HepG2 (cell line): ENCODE data around the gene CAMTA1. TPM values are rescaled to one million over a fixed set of nuclear protein-coding genes. Genes with fewer than 3 reads are reported as not detected.

Source experiments
- ATAC-seq: fragments of 200-7000 bp; cut with Tn5 transposase; 3 replicates; pipeline ENCODE4 v1.9.1; 2020; ENCODE audit warnings: mild to moderate bottlenecking, moderate library complexity
- BruUV-seq: library from RNA; stranded (reverse); fragments of 400-500 nt; replicated peaks from 2 replicates; lab custom pipeline; 2021; lab: Mats Ljungman, UMichigan
- CTCF ChIA-PET: fragments of 300-600 bp; formaldehyde crosslinking; extraction: SDS; loops from one replicate; lab custom pipeline; 2021; ENCODE audit warnings: low total read pairs, inconsistent platforms, low intra/inter-chr PET ratio; lab: Yijun Ruan, JAX
- POLR2A ChIA-PET: fragments of 350-600 bp; sonication (Branson Sonifier 250); formaldehyde crosslinking; loops from one replicate; lab custom pipeline; 2020; ENCODE audit warnings: antibody characterized with exemption, inconsistent platforms; lab: Yijun Ruan, JAX
- DNase-seq: peaks from one replicate; pipeline ENCODE4 v3.0.0-alpha.2; 2015; ENCODE audit warnings: low spot score
- FAIRE-seq: peaks from 3 replicates; lab custom pipeline; 2011; peaks lifted over from hg19 to GRCh38; lab: Jason Lieb, UNC
- H2AFZ ChIP-seq: one replicate; pipeline ENCODE4 v1.6.1; 2011; ENCODE audit warnings: low read length, inconsistent platforms
- H3K27ac ChIP-seq: fragments of 300-600 bp; 3 replicates; pipeline ENCODE4 v1.8.0; 2011; ENCODE audit warnings: mixed run types, mild to moderate bottlenecking, mixed read lengths, low read length, inconsistent platforms; ENCODE audit not compliant: insufficient read depth; ENCODE audit errors: extremely low read length
- H3K27me3 ChIP-seq, 2 experiments: fragments of 200-600 bp in 1 of 2; 2 replicates in 1 of 2; 3 replicates in 1 of 2; pipeline versions ENCODE4 v1.6.0 to v1.8.0; 2011; ENCODE audit warnings: low read length in 2 of 2, mild to moderate bottlenecking in 2 of 2, moderate library complexity in 2 of 2, inconsistent platforms in 1 of 2; ENCODE audit not compliant: insufficient read depth in 2 of 2, control insufficient read depth in 1 of 2
- H3K36me3 ChIP-seq, 2 experiments: fragments of 200-600 bp in 1 of 2; replicated peaks in 1 of 2; 2 replicates in 1 of 2; 3 replicates in 1 of 2; pipeline versions ENCODE4 v1.5.1 to v1.8.0; 2011; ENCODE audit warnings: low read length in 2 of 2, inconsistent platforms in 1 of 2; ENCODE audit not compliant: insufficient read depth in 2 of 2, control insufficient read depth in 1 of 2
- H3K4me1 ChIP-seq: 2 replicates; pipeline ENCODE4 v1.5.1; 2012; ENCODE audit warnings: low read length, inconsistent platforms; ENCODE audit not compliant: insufficient read depth
- H3K4me2 ChIP-seq: 2 replicates; pipeline ENCODE4 v1.6.0; 2011; ENCODE audit warnings: low read depth, low read length, inconsistent platforms
- H3K4me3 ChIP-seq, 3 experiments: fragments of 200-600 bp in 1 of 3; sonication (generic), shearing (Covaris generic) in 1 of 3; replicated peaks in 1 of 3; 2 replicates each; pipeline ENCODE4 v1.5.1; 2011 to 2016; ENCODE audit warnings: low read length in 3 of 3, inconsistent platforms in 2 of 3, low read depth in 2 of 3, mild to moderate bottlenecking in 2 of 3, control low read depth in 1 of 3, mixed read lengths in 1 of 3; ENCODE audit not compliant: insufficient read depth in 1 of 3
- H3K79me2 ChIP-seq: one replicate; pipeline ENCODE4 v1.6.1; 2011; ENCODE audit warnings: low read length, inconsistent platforms; ENCODE audit not compliant: insufficient read depth
- H3K9ac ChIP-seq: 2 replicates; pipeline ENCODE4 v1.6.0; 2011; ENCODE audit warnings: mild to moderate bottlenecking, low read depth, low read length, inconsistent platforms; ENCODE audit not compliant: insufficient read depth
- H3K9me3 ChIP-seq: 2 replicates; pipeline ENCODE4 v1.5.1; 2012; ENCODE audit warnings: mild to moderate bottlenecking, low read length
- H4K20me1 ChIP-seq: 2 replicates; pipeline ENCODE4 v1.6.0; 2011; ENCODE audit warnings: inconsistent platforms, mild to moderate bottlenecking, low read length, moderate library complexity; ENCODE audit not compliant: insufficient read depth
- ATF1 ChIP-seq: IDR thresholded peaks from 2 replicates; pipeline ENCODE4 v1.6.1; 2016; ENCODE audit warnings: mild to moderate bottlenecking, control low read depth
- FOXP1 ChIP-seq, 2 experiments: fragments of 450-650 bp in 1 of 2; IDR thresholded peaks; 2 replicates each; pipeline ENCODE4 v1.6.1; 2017 to 2018; ENCODE audit warnings: antibody characterized with exemption in 1 of 2
- POLR2A ChIP-seq, 2 experiments: IDR thresholded peaks; 2 replicates each; pipeline ENCODE4 v1.6.1; 2011; ENCODE audit warnings: low read depth in 2 of 2, low read length in 2 of 2, mild to moderate bottlenecking in 1 of 2, moderate library complexity in 1 of 2; ENCODE audit not compliant: insufficient read depth in 1 of 2
- RAD21 ChIP-seq: fragments of 450-650 bp; formaldehyde crosslinking; IDR thresholded peaks from 2 replicates; pipeline ENCODE4 v1.5.0; 2020; ENCODE audit warnings: mild to moderate bottlenecking
- SCMH1 ChIP-seq: sonication (generic); formaldehyde crosslinking; IDR thresholded peaks from 2 replicates; pipeline ENCODE4 v1.9.0; 2021; ENCODE audit warnings: missing genetic modification reagents, mild to moderate bottlenecking, borderline replicate concordance
- SP4 ChIP-seq: sonication (generic); formaldehyde crosslinking; IDR thresholded peaks from 2 replicates; pipeline ENCODE4 v1.8.1; 2023; ENCODE audit warnings: mild to moderate bottlenecking, missing genetic modification reagents
- XRCC5 ChIP-seq: fragments of 200-400 bp; formaldehyde crosslinking; optimal IDR thresholded peaks from 2 replicates; pipeline ENCODE3; 2017; ENCODE audit warnings: mild to moderate bottlenecking, low read length
- WGBS: methylation state at CpG from one replicate; pipeline ENCODE4 v1.1.6; 2017; ENCODE audit warnings: low lambda C conversion rate; 5-methylcytosine and 5-hydroxymethylcytosine counted together
- in situ Hi-C: cut with HindIII; loops from 2 replicates; pipeline ENCODE4 v1.10.0; 2017; ENCODE audit warnings: low pct_unique_long_range_greater_than_20kb; ENCODE audit not compliant: extremely low pct_ligation_motif_present
- intact Hi-C: fragments of 100-400 bp; cut with micrococcal nuclease; formaldehyde crosslinking; loops from one replicate; pipeline ENCODE4 v1.10.0; 2022; ENCODE audit not compliant: unreplicated experiment
- polyA plus RNA-seq, 8 experiments: library from polyadenylated mRNA; depleted of rRNA in 3 of 8; stranded (reverse) in 7 of 8; unstranded in 1 of 8; fragments of >200 nt; fragmentation: Illumina TruSeq in 4 of 8; extraction: Trizol in 4 of 8; gene quantifications; 2 replicates each; pipeline versions ENCODE4 v1.2.1 to v1.2.3, GENCODE V29; 2011 to 2016; ENCODE audit warnings: low read depth in 4 of 8, missing spikeins in 1 of 8, mixed read lengths in 1 of 8; ENCODE audit not compliant: insufficient read depth in 1 of 8
- total RNA-seq, 5 experiments: library from RNA; depleted of rRNA; stranded (reverse); fragments of >200 nt; fragmentation: Illumina TruSeq; extraction: Trizol; gene quantifications; 2 replicates each; pipeline ENCODE4 v1.2.3, GENCODE V29; 2016; ENCODE audit warnings: low read depth in 1 of 5
- TF ChIP-seq, protein P1 (sequence below): sonication (generic); formaldehyde crosslinking; IDR thresholded peaks from 2 replicates; pipeline ENCODE4 v1.5.1; 2020; ENCODE audit warnings: missing genetic modification reagents, mild to moderate bottlenecking, borderline replicate concordance
- TF ChIP-seq, protein P2 (sequence below): sonication (generic); formaldehyde crosslinking; IDR thresholded peaks from 2 replicates; pipeline ENCODE4 v1.5.0; 2020; ENCODE audit warnings: missing genetic modification reagents
- TF ChIP-seq, protein P3 (sequence below): sonication (generic); formaldehyde crosslinking; IDR thresholded peaks from 2 replicates; pipeline ENCODE4 v1.4.0; 2020; ENCODE audit warnings: mild to moderate bottlenecking, missing genetic modification reagents
- TF ChIP-seq, protein P4 (sequence below): IDR thresholded peaks from 2 replicates; pipeline ENCODE4 v1.6.1; 2016; ENCODE audit warnings: missing compliant biosample characterization, missing genetic modification reagents, borderline replicate concordance
- TF ChIP-seq, protein P5 (sequence below): sonication (generic); formaldehyde crosslinking; IDR thresholded peaks from 2 replicates; pipeline ENCODE4 v1.4.0; 2020; ENCODE audit warnings: mild to moderate bottlenecking, missing genetic modification reagents, borderline replicate concordance

CAMTA1 gene
- total and polyA plus RNA-seq, 2 of the 13 experiments (the other 11 are each of a cell fraction or from before 2014, with no cell fraction given), result 25.0 to 36.4 TPM

DNA sequence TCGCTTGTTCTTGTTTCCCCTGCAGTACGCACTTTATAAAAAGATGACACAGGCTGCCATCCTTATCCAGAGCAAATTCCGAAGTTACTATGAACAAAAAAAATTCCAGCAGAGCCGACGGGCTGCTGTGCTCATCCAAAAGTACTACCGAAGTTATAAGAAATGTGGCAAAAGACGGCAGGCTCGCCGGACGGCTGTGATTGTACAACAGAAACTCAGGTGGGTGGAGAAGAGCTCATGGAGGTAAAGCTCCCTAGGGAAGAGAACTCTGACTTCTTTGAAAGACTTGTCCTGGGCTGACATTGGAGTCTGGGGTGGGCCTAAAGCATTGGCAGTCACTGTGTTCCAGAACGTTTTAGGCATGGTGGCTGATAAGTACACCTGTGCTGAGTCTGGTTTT, 965.9 kb downstream of the CAMTA1 start:
- H3K4me2 ChIP-seq, result no peak overlapping the region
- intact Hi-C loops (loop anchor here (10.0 kb wide), 1 partner anchor 46 kb away; no protein-coding TSS in a partner anchor), in situ Hi-C loops (loop anchor here (5.0 kb wide), 1 partner anchor 79 kb away; no protein-coding TSS in a partner anchor)
- no peaks in the 10 kb centered on the region for H3K9me3 ChIP-seq
- ChIA-PET CTCF (interaction anchor here (9.0 kb wide), 1 partner anchor 81 kb away, joined by 226 read pairs; no protein-coding TSS in a partner anchor), POLR2A (interaction anchor here (2.0 to 2.5 kb wide), 3 partner anchors 47 to 84 kb away, joined by 7 to 11 read pairs (median 7); no protein-coding TSS in a partner anchor)
- FAIRE-seq (no peak), ATAC-seq (no peak), DNase-seq (no peak)
- no TSS peak for BruUV-seq
- no peaks in the 10 kb centered on the region for H4K20me1 ChIP-seq
- no peaks in the 10 kb centered on the region for H3K27me3 ChIP-seq
- no peak overlapping the region for H3K4me3 ChIP-seq
- 97% methylated on average over 11 of the region's 11 CpGs for WGBS
- H3K36me3 ChIP-seq, result peaks cover 4 to 19% of the 10 kb centered on the region in 2 experiments; a peak in 4 of 5 replicates
- H3K79me2 ChIP-seq, result no peaks in the 10 kb centered on the region
- no peak overlapping the region for H3K9ac ChIP-seq
- no peak overlapping the region for H2AFZ ChIP-seq
- H3K4me1 ChIP-seq, result peaks cover 34% of the 10 kb centered on the region
- H3K27ac ChIP-seq, result no peak overlapping the region
- TF ChIP-seq SP4, result no peak
- TF ChIP-seq XRCC5, result no peak
- no peak for TF ChIP-seq FOXP1 (IDR thresholded peaks at IDR 0.05)
- no peak for TF ChIP-seq FOXP1 (CRISPR knock-in tag; IDR thresholded peaks at IDR 0.05)
- TF ChIP-seq, protein P1, sequence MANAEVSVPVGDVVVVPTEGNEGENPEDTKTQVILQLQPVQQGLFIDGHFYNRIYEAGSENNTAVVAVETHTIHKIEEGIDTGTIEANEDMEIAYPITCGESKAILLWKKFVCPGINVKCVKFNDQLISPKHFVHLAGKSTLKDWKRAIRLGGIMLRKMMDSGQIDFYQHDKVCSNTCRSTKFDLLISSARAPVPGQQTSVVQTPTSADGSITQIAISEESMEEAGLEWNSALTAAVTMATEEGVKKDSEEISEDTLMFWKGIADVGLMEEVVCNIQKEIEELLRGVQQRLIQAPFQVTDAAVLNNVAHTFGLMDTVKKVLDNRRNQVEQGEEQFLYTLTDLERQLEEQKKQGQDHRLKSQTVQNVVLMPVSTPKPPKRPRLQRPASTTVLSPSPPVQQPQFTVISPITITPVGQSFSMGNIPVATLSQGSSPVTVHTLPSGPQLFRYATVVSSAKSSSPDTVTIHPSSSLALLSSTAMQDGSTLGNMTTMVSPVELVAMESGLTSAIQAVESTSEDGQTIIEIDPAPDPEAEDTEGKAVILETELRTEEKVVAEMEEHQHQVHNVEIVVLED, result no peak
- no peak for TF ChIP-seq ATF1 (CRISPR knock-in tag)
- no peak for TF ChIP-seq POLR2A (IDR thresholded peaks at IDR 0.05; ENCODE audit: insufficient read depth in 1 of 2, low read depth in 2 of 2, low read length in 2 of 2)
- no peak for TF ChIP-seq RAD21
- TF ChIP-seq, protein P2, sequence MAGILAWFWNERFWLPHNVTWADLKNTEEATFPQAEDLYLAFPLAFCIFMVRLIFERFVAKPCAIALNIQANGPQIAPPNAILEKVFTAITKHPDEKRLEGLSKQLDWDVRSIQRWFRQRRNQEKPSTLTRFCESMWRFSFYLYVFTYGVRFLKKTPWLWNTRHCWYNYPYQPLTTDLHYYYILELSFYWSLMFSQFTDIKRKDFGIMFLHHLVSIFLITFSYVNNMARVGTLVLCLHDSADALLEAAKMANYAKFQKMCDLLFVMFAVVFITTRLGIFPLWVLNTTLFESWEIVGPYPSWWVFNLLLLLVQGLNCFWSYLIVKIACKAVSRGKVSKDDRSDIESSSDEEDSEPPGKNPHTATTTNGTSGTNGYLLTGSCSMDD (CRISPR knock-in tag), result no peak
- TF ChIP-seq, protein P3, sequence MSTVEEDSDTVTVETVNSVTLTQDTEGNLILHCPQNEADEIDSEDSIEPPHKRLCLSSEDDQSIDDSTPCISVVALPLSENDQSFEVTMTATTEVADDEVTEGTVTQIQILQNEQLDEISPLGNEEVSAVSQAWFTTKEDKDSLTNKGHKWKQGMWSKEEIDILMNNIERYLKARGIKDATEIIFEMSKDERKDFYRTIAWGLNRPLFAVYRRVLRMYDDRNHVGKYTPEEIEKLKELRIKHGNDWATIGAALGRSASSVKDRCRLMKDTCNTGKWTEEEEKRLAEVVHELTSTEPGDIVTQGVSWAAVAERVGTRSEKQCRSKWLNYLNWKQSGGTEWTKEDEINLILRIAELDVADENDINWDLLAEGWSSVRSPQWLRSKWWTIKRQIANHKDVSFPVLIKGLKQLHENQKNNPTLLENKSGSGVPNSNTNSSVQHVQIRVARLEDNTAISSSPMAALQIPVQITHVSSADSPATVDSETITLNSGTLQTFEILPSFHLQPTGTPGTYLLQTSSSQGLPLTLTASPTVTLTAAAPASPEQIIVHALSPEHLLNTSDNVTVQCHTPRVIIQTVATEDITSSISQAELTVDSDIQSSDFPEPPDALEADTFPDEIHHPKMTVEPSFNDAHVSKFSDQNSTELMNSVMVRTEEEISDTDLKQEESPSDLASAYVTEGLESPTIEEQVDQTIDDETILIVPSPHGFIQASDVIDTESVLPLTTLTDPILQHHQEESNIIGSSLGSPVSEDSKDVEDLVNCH (CRISPR knock-in tag), result no peak
- no peak for TF ChIP-seq SCMH1 (CRISPR knock-in tag)
- TF ChIP-seq, protein P4, sequence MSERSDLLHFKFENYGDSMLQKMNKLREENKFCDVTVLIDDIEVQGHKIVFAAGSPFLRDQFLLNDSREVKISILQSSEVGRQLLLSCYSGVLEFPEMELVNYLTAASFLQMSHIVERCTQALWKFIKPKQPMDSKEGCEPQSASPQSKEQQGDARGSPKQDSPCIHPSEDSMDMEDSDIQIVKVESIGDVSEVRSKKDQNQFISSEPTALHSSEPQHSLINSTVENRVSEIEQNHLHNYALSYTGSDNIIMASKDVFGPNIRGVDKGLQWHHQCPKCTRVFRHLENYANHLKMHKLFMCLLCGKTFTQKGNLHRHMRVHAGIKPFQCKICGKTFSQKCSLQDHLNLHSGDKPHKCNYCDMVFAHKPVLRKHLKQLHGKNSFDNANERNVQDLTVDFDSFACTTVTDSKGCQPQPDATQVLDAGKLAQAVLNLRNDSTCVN (CRISPR knock-in tag), result no peak
- TF ChIP-seq, protein P5, sequence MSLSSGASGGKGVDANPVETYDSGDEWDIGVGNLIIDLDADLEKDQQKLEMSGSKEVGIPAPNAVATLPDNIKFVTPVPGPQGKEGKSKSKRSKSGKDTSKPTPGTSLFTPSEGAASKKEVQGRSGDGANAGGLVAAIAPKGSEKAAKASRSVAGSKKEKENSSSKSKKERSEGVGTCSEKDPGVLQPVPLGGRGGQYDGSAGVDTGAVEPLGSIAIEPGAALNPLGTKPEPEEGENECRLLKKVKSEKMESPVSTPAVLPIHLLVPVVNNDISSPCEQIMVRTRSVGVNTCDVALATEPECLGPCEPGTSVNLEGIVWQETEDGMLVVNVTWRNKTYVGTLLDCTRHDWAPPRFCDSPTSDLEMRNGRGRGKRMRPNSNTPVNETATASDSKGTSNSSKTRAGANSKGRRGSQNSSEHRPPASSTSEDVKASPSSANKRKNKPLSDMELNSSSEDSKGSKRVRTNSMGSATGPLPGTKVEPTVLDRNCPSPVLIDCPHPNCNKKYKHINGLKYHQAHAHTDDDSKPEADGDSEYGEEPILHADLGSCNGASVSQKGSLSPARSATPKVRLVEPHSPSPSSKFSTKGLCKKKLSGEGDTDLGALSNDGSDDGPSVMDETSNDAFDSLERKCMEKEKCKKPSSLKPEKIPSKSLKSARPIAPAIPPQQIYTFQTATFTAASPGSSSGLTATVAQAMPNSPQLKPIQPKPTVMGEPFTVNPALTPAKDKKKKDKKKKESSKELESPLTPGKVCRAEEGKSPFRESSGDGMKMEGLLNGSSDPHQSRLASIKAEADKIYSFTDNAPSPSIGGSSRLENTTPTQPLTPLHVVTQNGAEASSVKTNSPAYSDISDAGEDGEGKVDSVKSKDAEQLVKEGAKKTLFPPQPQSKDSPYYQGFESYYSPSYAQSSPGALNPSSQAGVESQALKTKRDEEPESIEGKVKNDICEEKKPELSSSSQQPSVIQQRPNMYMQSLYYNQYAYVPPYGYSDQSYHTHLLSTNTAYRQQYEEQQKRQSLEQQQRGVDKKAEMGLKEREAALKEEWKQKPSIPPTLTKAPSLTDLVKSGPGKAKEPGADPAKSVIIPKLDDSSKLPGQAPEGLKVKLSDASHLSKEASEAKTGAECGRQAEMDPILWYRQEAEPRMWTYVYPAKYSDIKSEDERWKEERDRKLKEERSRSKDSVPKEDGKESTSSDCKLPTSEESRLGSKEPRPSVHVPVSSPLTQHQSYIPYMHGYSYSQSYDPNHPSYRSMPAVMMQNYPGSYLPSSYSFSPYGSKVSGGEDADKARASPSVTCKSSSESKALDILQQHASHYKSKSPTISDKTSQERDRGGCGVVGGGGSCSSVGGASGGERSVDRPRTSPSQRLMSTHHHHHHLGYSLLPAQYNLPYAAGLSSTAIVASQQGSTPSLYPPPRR (CRISPR knock-in tag), result no peak
